Stimulated activated CD4-positive, alpha-beta T cell treated with anti-CD3 and anti-CD28 coated beads, Interleukin-4, amount 100 ng/mL, for 24 hours (primary cell): ENCODE data around the gene SLIT3.

Experiments used
- DNase-seq: peaks from one replicate; pipeline ENCODE4 v3.0.0-alpha.2; 2020

SLIT3 gene

DNA sequence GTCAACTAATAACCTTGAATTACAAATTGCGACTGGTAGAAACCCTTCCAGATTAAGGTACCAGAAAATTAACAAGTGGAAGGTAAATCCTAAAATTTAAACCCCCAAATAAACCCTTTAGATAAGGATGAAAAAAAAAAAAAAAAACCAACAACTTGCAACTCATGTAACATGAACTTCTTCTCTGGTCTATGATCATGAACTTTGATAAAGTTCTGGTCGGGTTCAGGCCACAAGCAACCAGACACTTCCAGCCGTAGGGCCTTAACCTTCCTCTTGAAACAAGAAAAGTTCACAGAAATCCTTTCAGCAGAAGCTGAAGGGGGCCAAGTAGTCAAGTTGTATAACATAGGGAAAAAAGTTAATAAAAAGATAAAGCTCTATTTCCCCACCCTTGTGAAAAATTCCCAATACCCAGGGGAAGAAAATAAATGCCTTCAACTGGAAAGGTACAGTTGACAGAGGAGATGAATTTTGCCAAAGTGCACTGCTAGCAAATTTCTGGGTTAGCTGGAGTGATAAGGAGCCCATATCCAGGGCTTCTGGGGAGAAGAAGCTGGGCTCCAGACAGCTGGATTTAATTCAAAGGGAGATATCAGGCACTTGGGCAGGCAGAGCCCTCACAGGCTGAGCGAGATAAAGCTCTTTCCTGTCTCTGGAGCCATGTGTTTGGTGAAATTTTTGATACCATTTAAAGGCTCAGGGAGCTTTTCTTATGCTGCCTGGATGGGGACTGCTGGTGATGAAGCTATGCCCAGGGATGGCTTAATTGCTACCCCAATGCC, 487.6 kb downstream of the SLIT3 start:
- DNase-seq, result no peak

DNA sequence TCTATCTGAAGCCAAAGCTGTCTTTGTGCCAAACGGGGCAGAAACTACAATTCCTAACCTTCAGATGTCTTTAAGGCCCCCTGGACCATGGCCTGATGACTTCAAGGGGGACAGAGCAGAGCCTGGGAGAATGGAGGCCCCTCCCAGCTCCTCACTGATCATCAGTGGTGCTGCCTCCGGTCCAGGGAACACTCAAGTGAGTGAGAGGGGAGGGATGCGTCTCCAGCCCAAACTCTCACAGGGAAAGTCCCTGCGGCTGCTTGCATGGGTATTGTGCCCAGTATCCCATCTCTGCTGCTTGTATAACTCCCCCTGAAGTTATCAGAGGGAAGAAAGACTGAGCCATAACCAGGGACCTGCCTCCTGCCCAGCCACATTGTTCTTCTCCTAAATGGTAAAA, 490.3 kb downstream of the SLIT3 start:
- no peak for DNase-seq

DNA sequence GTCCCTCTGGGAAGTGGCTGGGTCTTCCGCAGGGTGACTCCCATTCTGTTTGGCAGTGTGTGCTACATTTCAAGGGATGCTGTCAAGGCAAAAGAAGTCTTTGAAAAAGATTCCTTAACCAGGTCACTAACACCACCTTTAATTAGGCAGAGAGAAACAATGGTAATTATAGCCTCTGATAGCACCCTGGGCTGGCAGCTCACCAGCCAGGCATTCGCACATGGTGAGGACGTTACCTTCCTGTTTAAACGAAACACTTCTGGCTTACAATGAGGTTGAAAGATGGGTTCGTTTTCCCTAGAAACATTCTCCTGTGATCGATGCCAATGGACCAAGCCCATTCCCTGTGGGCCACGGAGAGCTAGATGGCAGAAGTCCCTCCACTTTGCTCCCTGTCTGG, 491.7 kb downstream of the SLIT3 start:
- no peak for DNase-seq

DNA sequence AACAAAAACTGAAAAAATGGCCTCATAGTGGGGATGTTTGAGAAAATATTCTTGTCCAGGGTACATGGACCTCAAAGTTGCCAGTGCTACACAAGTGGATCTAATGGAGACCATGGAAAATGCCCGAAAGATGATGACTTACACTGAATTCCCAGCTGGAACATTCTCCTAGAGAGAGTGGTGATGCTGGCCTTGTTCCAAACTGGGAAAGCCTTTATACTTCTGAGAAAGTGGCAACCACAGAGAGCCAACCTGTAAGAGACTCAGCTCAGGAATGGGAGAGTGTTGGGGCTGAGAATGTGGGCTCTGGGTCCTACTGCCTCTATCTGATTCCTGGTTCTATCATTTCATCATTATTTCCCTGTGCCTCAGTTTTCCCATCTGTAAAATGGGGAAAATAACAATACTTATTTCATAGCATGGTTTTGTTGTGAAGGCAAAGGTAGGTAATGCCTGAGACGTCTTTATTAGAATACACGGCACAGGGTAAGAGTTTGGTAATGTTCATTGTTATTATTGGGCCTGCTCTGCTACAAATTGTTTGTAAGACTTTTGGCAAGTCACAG, 492.8 kb downstream of the SLIT3 start:
- DNase-seq, result no peak

DNA sequence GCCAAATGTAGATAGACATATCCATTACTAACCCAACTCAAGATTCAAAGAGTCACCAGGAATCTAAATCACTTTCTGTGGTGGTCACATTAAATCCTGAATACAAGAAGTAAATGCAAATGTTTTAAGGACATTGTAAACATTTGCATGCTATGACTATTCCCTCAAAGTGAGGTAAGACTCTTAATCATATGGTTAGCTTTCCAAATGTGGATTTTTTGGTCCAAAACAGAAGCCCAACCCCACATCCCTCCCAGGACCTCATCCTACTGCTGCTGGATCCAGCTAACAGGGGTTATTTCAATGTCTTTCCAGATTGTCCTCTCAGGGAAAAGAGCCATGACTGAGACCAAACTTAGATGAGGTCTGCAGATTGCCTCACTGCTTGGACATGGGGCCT, 493.7 kb downstream of the SLIT3 start:
- no peak for DNase-seq

DNA sequence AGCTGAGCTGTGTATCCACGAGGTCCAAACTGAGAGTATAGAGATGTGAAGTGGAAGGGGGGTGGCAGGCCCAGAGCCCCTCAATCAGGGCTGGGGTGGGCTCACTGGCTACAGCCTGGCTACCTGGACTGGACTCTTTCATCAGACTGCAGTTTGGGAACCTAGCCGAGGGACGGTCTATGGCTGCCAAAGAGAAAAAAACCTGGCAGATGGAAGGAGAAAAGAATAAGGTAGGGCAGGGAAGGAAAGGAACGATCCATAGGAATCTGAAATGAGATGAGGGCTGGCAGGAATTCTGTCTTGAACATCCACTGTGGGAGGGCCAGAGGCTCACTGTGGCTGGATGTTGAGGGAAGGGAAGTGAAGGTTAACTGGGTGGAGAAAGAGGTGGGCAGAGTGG, 497.4 kb downstream of the SLIT3 start:
- no peak for DNase-seq

DNA sequence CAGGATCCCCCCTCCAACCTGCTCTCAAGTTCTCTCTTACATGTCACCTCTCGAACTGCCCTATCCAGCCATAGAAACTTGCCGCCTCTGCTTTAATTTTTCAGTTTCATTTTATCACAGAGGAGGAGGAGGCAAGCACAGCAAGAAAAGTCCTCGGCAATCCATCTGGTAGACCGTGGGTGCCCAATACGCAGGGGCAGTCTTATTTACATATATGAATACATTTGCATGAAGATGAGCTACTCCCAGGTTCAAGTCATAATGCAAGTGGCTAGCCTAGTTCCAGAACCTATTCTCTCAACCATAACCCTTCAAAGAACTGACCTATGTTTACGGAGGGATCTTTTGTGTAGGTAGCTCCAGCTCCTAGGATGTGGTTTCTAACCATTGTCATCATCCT, 498.6 kb downstream of the SLIT3 start:
- DNase-seq, result no peak

DNA sequence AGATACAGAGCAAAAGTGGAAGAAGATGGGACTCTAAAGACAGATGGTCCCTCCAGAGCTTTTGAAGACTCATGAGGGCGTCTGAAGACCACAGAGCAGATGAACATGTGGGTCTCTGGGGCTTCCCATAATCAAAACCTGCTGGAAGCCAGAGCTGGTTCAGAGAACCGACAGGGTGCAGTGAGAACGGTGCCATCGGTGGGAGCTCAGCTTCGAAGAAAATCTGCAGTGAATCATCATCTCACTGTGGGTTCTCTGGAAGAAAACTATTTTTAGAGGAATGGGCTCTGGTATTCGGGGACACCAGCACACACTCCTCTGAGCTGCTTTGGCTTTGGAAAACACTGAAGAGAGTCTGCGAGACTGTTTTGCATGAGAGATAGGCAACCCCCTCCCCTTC, 499.4 kb downstream of the SLIT3 start:
- no peak for DNase-seq

DNA sequence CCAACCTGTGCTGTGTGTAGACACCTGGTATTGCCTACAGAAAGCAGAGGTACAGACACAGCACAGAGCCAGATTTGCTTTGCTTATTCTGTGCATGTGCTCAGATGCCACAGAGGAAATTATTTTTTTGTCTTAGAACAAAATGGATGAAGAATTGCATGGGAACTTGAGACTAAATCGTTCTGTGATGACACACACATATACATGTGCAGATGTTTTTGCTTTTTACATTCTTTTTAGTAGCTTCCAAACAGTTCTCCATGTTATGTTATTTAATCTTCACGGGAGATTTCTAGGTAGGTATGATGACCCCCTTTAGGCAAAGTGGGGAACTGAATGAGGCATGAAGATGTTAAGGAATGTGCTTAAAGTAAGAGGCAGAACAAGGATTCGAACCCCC, 500.2 kb downstream of the SLIT3 start:
- DNase-seq, result no peak

DNA sequence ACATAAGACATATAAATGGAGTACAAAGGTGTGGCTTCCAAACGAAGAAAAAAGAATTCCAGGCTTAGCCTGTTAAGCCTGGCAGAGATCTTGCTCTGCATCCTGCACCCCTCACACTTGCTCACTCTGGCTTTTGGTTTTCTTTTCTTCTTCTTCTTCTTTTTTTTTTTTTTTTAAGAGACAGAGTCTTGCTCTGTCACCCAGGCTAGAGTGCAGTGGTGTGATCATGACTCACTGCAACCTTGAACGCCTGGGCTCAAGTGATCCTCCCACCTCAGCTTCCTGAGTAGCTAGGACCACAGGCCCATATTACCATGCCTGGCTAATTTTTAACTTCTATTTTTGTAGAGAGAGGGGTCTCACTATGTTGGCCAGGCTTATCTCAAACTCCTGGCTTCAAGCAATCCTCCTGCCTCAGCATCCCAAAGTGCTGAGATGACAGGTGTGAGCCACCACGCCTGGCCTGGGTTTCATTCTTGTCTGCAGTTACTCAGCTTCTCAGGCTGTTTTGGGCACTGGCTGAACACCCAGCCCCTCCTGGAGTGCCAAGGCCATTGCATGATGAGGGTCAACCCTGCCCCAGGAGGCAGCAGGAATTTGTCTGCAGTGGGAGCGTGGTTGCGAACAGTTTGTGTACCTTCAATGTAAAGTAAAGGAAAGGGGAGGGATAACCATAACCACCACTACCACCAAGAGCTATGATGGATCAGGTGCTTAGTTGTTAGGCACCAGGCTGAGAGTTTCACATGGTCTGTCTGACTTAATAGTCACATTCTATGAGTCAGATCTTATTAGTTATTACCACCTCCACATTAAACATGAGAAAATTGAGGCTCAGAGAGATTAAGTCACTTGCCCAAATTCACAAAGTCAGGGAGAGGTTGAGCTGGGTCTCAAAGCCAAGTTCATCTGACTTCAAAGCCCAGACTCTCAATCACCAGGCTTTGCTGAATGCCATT, 502.6 kb downstream of the SLIT3 start:
- no peak for DNase-seq

DNA sequence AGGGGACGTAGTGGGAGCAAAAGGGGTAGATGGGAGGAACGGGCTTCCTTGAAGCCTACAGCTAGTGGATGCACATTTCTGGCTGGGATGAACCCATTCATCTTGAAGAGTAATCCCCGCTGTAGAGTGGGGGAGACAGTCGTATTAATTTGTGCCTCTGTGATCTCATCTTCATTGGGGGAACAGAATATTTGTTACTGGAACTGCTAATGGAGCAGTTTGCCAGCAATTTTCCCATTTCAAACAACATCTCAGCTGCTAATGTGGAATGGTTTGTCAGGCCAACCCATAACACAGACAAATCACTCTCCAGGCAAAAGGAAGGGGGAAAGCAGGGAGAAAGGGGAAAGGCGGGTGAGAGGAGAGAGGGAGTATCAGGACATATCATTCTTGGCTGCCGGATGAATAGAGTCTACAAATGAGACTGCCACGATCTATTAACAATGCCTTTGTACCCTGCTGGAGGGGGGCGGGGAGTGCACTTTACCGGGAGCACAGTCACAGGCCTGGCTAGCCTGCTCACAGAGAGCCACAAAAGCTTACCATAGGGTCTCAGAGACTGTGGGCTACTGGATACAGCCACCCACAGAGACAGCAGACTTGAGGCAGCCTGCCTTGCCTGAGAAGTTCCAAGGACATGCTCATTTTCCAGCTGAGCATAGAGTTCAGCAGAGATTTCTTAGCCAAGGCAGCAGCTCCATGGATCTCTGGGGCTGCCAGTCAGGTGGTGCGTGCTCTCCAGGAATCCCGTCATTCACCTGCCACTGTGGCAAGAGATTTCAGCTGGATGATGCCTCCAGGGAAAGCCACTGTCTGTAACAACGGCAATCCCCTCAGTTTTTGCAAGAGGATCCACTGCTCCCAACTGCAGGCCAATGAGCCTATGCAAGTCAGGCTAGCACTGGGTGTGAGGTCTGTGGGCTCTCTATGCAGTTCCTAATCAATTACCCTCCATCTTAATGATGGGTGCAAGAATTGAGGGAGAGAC, 504.1 kb downstream of the SLIT3 start:
- no peak for DNase-seq

DNA sequence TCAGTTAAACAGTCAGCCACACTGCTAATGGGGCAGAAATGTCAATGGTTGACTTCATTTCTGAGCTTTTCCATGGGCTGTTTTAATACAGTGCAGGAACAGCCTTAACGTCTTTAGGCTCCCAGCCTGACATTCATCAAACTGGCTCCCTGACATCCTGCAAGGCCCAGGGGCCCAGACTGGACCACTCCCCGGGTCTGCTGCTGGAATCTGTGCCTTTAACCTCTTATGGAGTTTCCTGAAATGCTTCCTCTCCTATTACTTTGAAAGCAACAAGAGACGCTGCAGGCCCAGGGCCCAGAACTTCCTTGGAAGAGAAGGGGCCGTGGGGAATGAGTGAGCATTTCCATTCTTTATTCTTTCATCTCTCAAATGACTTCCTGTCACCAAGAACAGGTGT, 504.9 kb downstream of the SLIT3 start:
- DNase-seq, result no peak

DNA sequence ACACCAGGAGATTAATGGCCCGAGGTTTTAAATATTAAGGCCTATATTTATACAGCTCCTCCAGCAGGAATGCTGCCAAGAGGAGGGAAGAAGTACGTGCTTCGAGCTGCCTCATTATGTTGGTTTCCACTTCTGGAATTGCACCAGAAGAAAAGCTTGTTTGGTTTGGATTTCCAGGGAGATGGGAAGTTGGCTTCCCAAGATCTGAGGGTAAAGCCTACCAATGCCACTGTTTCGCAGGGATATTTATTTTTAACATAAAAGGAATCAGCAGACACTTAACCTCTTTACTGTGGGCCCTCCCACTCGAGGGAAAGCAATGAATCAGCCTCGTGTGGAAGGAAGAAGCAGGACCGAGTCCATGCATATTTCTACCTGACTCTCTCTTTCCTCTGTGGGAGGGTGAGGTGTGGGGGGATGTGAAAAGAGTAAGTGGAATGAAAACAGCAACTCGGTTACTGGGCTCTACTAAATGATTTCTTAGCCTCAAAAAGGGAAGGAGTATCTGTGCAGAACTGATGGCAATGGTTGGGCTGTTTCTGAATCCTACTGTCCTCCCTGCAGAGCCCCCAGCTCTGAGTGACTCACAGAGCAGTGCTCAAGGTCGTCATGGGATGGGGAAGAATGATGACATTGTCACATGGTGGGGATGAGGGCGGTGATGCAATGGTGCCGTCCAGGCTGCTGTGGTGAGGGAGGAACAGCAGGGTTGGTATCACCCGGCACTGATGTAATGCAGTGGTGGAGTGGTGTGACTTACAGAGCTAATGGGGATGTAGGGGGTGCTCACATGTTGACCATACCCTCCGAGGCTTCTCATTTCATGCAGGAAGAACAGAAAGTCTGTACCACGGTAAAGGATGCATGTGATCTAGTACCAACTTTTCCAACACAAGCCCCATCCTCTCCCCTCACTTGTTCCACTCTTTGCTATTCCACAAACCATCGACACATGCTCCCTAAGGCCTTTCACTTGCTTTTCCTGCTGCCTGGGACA, 506.8 kb downstream of the SLIT3 start:
- peak; percentile 4 for DNase-seq

DNA sequence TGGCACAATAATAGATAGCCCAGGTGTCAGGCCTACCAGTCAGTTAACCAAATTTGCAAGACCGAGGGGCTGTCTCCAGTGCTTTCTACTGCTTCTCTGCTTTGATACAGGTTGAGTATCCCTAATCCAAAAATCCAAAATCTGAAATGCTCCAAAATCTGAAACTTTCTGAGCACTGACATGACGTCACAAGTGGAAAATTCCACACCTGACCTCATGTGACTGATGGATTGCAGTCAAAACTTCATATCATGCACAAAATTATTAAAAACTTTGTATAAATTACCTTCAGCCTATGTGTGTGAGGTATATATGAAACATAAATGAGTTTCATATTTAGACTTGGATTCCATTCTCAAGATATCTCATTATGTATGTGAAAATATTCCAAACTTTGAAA, 508.3 kb downstream of the SLIT3 start:
- no peak for DNase-seq

DNA sequence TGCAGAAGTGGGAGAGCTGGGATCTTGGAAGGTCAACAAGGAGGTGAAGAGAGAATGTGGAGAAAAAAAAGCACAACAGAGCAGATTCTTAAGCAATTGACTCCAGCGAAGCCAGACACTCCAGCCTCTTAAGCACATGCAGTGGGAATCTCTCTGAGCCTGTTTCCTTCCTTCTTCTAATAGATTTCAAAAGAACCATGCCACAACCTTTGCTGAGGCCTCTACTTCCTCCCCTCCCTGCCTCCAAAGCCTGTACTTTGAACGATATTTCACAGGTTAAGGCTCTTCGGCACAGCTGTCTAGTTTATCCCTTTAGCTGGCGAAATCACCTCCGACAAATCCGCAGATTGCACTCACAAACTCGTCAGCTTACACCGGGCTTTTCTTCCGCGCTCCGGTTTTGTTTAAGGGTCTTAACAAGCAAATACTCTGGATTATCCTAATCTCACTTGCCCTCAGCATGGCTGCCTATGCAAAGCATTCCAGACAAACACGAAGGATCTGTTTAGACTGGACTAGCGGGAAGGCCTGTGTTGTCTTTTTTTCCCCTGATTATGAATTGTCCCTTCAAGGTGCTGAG, 510.2 kb downstream of the SLIT3 start:
- no peak for DNase-seq

DNA sequence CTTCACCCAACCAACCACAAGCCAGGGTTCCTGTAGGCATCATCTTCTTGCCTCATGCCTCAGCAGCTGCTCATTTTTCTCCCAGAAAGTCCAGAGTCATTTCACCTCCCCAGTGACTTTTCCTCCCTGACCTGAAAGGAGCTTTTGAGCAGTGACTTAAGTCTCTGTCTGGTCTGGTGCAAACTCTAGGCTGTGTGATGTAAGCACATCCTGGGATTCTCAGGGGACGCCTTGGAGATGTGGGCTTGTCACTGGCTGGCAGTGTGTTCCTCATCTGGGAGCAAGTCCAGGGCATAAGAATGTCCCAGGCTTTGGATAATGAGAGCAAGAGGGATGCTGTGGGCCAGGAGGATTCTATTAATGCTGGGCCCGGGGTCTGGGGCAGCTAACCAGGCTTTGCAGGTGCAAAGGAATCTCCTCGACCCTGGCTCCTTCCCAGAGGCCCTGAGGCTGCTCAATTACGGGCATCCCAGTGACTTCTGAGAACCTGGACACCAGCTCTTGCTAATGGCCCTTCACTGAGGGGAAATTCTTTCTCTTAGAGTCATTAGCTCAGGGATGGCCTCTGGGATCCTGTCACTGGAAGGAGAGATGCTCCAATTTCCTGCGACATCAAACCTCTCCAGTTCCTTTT, 510.8 kb downstream of the SLIT3 start:
- DNase-seq, result no peak

DNA sequence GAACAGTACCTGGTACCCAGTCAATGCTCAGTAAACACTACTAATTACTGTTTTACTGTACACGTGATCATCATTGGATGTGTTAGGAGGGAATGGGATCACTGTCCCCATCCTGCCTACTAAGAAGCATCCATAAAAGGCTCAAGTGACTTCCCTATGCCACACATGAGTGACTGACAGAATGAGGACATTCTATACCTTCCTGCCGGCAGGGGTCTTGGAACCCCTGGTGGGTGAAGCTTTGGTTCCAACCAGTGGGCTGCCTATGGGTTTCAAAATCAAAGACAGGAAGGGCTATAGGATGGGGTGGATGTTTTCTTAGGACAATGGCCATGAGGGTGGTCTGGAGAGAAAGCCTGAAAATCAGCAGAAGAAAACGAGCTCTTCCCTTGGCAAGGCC, 512.2 kb downstream of the SLIT3 start:
- DNase-seq, result no peak

DNA sequence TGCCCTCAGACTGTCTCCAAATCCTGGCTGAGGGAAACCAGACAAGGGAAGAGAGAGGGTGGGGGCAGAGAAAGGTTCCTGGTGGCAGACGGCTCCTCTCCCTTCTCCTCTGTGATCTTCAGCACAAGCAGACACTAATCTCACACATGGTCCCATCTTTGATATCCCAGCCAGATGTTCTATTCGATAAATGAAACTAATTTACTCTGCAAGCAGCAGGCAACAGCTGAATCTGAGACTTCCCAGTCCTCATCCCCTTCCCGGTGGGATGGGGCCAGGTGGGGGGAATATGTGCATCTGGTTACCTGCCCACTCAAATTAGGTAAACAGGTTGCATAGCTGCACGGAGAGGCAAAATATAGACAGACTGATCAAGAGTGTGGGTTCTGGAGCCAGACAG, 512.8 kb downstream of the SLIT3 start:
- no peak for DNase-seq

DNA sequence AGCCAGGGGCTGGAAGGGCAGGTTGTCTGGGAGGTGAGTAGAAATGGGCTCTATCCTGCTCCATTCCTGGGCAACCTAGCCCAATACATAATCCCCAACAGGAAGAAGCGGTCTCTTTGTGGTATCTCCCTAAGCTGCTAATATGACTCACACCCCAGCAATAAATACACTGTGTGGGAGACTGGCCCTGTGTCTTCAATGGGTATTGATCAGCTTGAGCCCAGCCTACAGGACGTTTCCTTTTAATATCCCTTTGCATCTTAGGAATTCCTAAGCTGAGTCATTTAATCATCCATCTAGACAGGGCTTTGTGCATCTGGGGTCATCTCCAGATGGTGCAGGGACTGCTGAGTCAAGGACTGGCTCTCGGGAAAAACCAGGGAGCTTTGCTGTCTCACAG, 514.8 kb downstream of the SLIT3 start:
- no peak for DNase-seq

DNA sequence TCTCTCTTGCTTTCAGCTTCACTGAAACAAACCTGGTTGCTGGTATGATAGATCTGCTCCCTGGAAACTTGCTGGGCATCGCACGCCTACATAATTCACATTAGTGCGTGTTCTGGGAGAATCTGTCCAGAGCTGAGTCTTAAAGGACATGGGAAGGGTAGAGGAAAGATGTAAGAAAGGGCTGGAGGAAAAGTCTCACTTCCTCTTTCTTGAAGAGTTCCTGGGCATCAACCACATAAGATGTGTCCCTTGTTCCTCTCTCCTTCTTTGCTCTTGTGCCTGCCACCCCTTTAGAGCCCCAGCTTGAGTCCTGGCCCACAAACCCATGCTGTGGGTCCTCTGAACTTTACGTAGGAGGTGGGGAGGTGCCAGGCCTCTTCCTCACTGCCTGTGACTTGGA, 516.5 kb downstream of the SLIT3 start:
- no peak for DNase-seq
